Measurements from ENCODE around the gene SLC12A5.

Gene SLC12A5

GRCh38 chr20:46044896-46045295 lies 15.9 kb downstream of the SLC12A5 start:
- Histone ChIP-seq H3K27ac (ENCODE audit: low read depth, low read length) (no peak overlapping the region), H3K36me3 (ENCODE audit: control insufficient read depth, insufficient read depth, low read length) (no peaks in the 10 kb centered on the region), H3K9ac (ENCODE audit: low read length) (no peak overlapping the region), H3K27me3 (ENCODE audit: control insufficient read depth, insufficient read depth, low read length) (peaks cover 87% of the 10 kb centered on the region), H3K9me3 (ENCODE audit: control insufficient read depth, insufficient read depth, low read depth, low read length) (no peaks in the 10 kb centered on the region), H3K4me1 (ENCODE audit: control insufficient read depth, insufficient read depth, low read length) (no peaks in the 10 kb centered on the region), H3K4me3 (ENCODE audit: low read depth, low read length) (no peak overlapping the region)

GRCh38 chr20:46046588-46047310 lies 17.7 kb downstream of the SLC12A5 start:
- peaks cover 85% of the 10 kb centered on the region for H3K27me3 ChIP-seq (ENCODE audit: control insufficient read depth, insufficient read depth, low read length)
- H3K4me1 ChIP-seq (ENCODE audit: control insufficient read depth, insufficient read depth, low read length) = no peaks in the 10 kb centered on the region
- no peaks in the 10 kb centered on the region for H3K36me3 ChIP-seq (ENCODE audit: control insufficient read depth, insufficient read depth, low read length)

GRCh38 chr20:46047821-46048220 lies 18.8 kb downstream of the SLC12A5 start:
- Histone ChIP-seq H3K36me3 (ENCODE audit: control insufficient read depth, insufficient read depth, low read length) (no peaks in the 10 kb centered on the region), H3K27ac (ENCODE audit: low read depth, low read length) (no peak overlapping the region), H3K4me1 (ENCODE audit: control insufficient read depth, insufficient read depth, low read length) (no peaks in the 10 kb centered on the region), H3K9ac (ENCODE audit: low read length) (no peak overlapping the region), H3K9me3 (ENCODE audit: control insufficient read depth, insufficient read depth, low read depth, low read length) (no peaks in the 10 kb centered on the region), H3K4me3 (ENCODE audit: low read depth, low read length) (no peak overlapping the region), H3K27me3 (ENCODE audit: control insufficient read depth, insufficient read depth, low read length) (peaks cover 85% of the 10 kb centered on the region)

More at GRCh38 chr20:46046588-46047310, 17.7 kb downstream of the SLC12A5 start:
- Histone ChIP-seq H3K27ac (ENCODE audit: low read depth, low read length) (no peak overlapping the region), H3K9ac (ENCODE audit: low read length) (no peak overlapping the region), H3K4me3 (ENCODE audit: low read depth, low read length) (no peak overlapping the region), H3K9me3 (ENCODE audit: control insufficient read depth, insufficient read depth, low read depth, low read length) (no peaks in the 10 kb centered on the region)

DNA sequence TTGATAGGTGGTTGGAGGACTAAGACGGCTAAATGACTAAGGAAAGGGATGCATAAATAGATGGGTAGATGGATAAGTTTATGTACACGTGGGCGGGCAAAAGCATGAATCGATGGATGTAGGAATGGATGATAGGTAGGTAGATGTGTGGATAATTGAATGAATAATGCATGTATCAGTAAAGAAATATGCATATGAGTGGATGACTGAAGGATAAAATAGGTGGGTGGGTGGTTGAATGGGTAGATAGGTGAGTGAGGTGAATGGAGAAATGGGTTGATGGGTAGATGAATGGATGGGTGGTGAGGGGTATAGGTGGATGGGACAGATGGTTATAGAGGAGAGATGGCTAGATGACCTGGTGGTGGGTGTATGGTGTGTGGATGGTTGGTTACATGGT lies 20.2 kb downstream of the SLC12A5 start:
- Histone ChIP-seq H3K4me3 (ENCODE audit: low read depth, low read length) (no peak overlapping the region), H3K9ac (ENCODE audit: low read length) (no peak overlapping the region), H3K4me1 (ENCODE audit: control insufficient read depth, insufficient read depth, low read length) (no peaks in the 10 kb centered on the region), H3K27ac (ENCODE audit: low read depth, low read length) (no peak overlapping the region), H3K9me3 (ENCODE audit: control insufficient read depth, insufficient read depth, low read depth, low read length) (no peaks in the 10 kb centered on the region), H3K36me3 (ENCODE audit: control insufficient read depth, insufficient read depth, low read length) (no peaks in the 10 kb centered on the region), H3K27me3 (ENCODE audit: control insufficient read depth, insufficient read depth, low read length) (peaks cover 89% of the 10 kb centered on the region)

DNA sequence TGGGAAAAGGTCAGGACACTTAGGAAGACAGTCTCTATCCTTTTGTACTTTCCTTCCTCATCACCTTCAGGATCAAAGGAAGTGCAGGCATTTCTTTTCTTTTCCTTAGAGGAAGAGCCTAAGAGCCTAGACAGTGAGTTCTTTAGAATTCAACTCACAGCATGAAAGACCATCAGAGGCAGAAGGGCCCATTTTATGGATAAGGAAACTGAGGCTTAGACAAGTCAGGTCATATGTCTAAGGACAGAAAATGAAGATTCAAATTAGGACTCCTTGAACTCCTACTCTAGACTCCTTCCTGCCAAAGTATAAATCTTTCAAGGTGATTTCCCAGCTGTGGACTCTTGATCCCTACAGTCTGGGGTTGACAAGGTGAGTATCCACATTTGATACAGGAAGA lies 20.8 kb downstream of the SLC12A5 start:
- H3K9ac ChIP-seq (ENCODE audit: low read length) = no peak overlapping the region
- H3K4me1 ChIP-seq (ENCODE audit: control insufficient read depth, insufficient read depth, low read length) = no peaks in the 10 kb centered on the region
- H3K4me3 ChIP-seq (ENCODE audit: low read depth, low read length) = no peak overlapping the region
- H3K27ac ChIP-seq (ENCODE audit: low read depth, low read length) = no peak overlapping the region
- H3K27me3 ChIP-seq (ENCODE audit: control insufficient read depth, insufficient read depth, low read length) = peaks cover 90% of the 10 kb centered on the region
- no peaks in the 10 kb centered on the region for H3K9me3 ChIP-seq (ENCODE audit: control insufficient read depth, insufficient read depth, low read depth, low read length)
- no peaks in the 10 kb centered on the region for H3K36me3 ChIP-seq (ENCODE audit: control insufficient read depth, insufficient read depth, low read length)

DNA sequence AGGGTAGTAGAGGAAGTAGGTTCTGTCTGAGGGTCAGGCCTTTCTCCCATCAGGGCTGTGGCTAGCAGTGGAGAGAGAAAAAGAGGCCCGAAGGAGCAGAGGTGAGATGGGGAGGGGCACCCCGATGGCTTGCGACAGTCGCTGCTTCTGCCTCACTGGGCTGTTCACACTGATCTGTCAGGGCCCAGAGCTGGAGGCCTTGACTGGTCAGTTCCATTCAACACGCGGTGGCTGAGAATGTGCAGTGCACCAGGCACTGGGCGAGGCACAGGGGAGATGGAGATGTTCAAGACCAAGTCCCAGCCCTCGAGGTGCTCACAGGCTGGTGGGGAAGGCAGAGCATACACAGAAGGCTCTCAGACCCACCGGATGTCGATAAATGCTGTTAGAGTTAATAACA lies 21.4 kb downstream of the SLC12A5 start:
- Histone ChIP-seq H3K4me3 (ENCODE audit: low read depth, low read length) (no peak overlapping the region), H3K27me3 (ENCODE audit: control insufficient read depth, insufficient read depth, low read length) (peaks cover 91% of the 10 kb centered on the region), H3K9ac (ENCODE audit: low read length) (no peak overlapping the region), H3K27ac (ENCODE audit: low read depth, low read length) (no peak overlapping the region), H3K36me3 (ENCODE audit: control insufficient read depth, insufficient read depth, low read length) (no peaks in the 10 kb centered on the region), H3K9me3 (ENCODE audit: control insufficient read depth, insufficient read depth, low read depth, low read length) (no peaks in the 10 kb centered on the region), H3K4me1 (ENCODE audit: control insufficient read depth, insufficient read depth, low read length) (no peaks in the 10 kb centered on the region)

- Histone ChIP-seq H3K4me1 (ENCODE audit: control insufficient read depth, insufficient read depth, low read length) (no peaks in the 10 kb centered on the region), H3K36me3 (ENCODE audit: control insufficient read depth, insufficient read depth, low read length) (no peaks in the 10 kb centered on the region), H3K9ac (ENCODE audit: low read length) (no peak overlapping the region), H3K27me3 (ENCODE audit: control insufficient read depth, insufficient read depth, low read length) (peaks cover 91% of the 10 kb centered on the region), H3K9me3 (ENCODE audit: control insufficient read depth, insufficient read depth, low read depth, low read length) (no peaks in the 10 kb centered on the region), H3K4me3 (ENCODE audit: low read depth, low read length) (no peak overlapping the region), H3K27ac (ENCODE audit: low read depth, low read length) (no peak overlapping the region)
Measured at GRCh38 chr20:46050885-46051284, 21.9 kb downstream of the SLC12A5 start.

DNA sequence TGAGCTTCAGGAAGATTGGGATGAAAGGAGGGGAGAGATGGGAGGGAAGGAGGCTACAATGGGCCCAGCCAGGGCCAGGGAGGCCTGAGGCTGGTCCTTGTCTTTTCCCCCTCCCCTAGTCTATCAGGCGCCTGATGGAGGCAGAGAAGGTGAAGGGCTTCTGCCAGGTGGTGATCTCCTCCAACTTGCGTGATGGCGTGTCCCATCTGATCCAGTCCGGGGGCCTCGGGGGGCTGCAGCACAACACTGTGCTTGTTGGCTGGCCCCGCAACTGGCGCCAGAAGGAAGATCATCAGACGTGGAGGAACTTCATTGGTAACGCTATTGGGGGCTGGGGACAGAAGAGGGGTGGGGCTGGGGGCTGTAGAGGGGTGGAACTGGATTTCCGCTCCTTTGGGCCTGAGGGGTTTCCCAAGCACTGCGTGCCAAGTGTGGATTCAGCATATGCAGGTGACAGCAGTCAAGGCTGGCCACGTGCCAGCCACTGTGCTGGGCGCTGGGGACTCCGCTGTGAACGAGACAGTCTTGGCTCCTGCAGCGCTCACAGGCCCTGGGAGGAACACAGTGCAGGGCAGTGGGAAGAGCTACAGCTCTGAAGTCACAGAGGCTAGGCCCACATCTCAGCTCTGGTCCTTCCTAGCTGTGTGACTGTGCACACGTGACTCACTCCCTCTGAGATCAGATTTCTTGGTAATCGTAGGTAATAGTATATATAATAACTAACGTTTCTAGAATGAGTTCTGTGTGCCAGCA lies 22.7 kb downstream of the SLC12A5 start:
- no peak overlapping the region for H3K27ac ChIP-seq (ENCODE audit: low read depth, low read length)
- H3K27me3 ChIP-seq (ENCODE audit: control insufficient read depth, insufficient read depth, low read length) = peaks cover 97% of the 10 kb centered on the region
- no peak overlapping the region for H3K4me3 ChIP-seq (ENCODE audit: low read depth, low read length)
- H3K9ac ChIP-seq (ENCODE audit: low read length) = no peak overlapping the region
- no peaks in the 10 kb centered on the region for H3K9me3 ChIP-seq (ENCODE audit: control insufficient read depth, insufficient read depth, low read depth, low read length)
- H3K4me1 ChIP-seq (ENCODE audit: control insufficient read depth, insufficient read depth, low read length) = no peaks in the 10 kb centered on the region
- no peaks in the 10 kb centered on the region for H3K36me3 ChIP-seq (ENCODE audit: control insufficient read depth, insufficient read depth, low read length)

DNA sequence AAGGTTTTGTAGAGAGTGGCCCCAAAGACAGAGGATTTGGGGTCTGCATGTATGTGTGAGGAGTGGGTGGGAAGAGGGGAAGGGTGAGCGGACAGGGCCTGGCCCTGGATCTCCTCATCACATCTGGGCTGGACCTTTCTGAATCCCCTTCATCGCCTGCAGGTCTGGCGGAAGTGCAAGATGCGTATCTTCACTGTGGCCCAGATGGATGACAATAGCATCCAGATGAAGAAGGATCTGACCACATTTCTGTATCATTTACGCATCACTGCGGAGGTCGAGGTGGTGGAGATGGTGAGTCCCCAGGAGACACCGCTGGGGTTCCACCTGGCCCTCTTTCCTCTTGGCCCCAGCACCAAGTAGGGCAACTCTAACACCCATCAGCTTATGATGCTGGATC lies 24.4 kb downstream of the SLC12A5 start:
- H3K27ac ChIP-seq (ENCODE audit: low read depth, low read length) = no peak overlapping the region
- peaks cover 3% of the 10 kb centered on the region; the same call in 1 of the 2 replicates for H3K4me1 ChIP-seq (ENCODE audit: control insufficient read depth, insufficient read depth, low read length)
- H3K9ac ChIP-seq (ENCODE audit: low read length) = no peak overlapping the region
- peaks cover 97% of the 10 kb centered on the region for H3K27me3 ChIP-seq (ENCODE audit: control insufficient read depth, insufficient read depth, low read length)
- H3K9me3 ChIP-seq (ENCODE audit: control insufficient read depth, insufficient read depth, low read depth, low read length) = no peaks in the 10 kb centered on the region
- H3K36me3 ChIP-seq (ENCODE audit: control insufficient read depth, insufficient read depth, low read length) = no peaks in the 10 kb centered on the region
- no peak overlapping the region for H3K4me3 ChIP-seq (ENCODE audit: low read depth, low read length)

DNA sequence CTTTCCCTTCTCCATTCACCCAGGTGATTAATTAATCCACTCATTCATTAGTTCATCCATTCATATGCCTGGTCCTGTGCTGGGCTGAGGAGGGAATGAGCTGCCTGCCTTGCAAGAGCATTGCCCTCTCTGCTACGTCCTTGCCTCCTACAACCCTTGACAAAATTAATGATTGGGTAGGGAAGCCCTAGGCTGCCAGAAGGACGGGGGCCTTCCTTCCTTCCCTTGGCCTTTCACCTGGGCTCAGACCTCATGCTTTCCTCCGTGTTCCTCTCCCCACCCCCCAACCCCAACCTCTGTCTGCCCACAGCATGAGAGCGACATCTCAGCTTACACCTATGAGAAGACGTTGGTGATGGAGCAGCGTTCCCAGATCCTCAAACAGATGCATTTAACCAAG lies 25.6 kb downstream of the SLC12A5 start:
- Histone ChIP-seq H3K27me3 (ENCODE audit: control insufficient read depth, insufficient read depth, low read length) (peaks cover 98% of the 10 kb centered on the region), H3K27ac (ENCODE audit: low read depth, low read length) (no peak overlapping the region), H3K4me1 (ENCODE audit: control insufficient read depth, insufficient read depth, low read length) (peaks cover 8% of the 10 kb centered on the region), H3K9me3 (ENCODE audit: control insufficient read depth, insufficient read depth, low read depth, low read length) (no peaks in the 10 kb centered on the region), H3K4me3 (ENCODE audit: low read depth, low read length) (no peak overlapping the region), H3K36me3 (ENCODE audit: control insufficient read depth, insufficient read depth, low read length) (no peaks in the 10 kb centered on the region), H3K9ac (ENCODE audit: low read length) (no peak overlapping the region)

DNA sequence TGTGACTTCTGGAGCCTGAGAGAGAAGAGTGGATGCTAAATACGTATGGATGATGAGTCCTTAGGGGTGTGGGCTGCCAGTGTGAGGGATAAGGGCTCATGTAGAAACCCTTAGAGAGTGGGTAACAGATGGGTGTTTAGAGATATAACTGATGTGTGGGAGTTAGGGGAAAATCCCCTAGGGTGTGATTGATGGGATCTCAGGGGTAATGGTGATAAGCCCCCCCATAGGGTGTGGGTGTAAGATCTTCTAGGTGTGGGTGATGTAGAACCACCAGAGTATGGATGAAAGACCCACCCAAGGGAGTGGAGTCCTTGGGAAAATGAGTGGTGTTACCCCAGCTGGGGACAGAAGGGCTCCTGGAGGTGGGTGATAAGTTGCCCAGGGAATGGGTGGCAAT lies 26.3 kb downstream of the SLC12A5 start:
- Histone ChIP-seq H3K4me3 (ENCODE audit: low read depth, low read length) (no peak overlapping the region), H3K27me3 (ENCODE audit: control insufficient read depth, insufficient read depth, low read length) (peaks cover 95% of the 10 kb centered on the region), H3K9ac (ENCODE audit: low read length) (no peak overlapping the region), H3K36me3 (ENCODE audit: control insufficient read depth, insufficient read depth, low read length) (peaks cover 2% of the 10 kb centered on the region; the same call in 1 of the 2 replicates), H3K27ac (ENCODE audit: low read depth, low read length) (no peak overlapping the region), H3K9me3 (ENCODE audit: control insufficient read depth, insufficient read depth, low read depth, low read length) (no peaks in the 10 kb centered on the region), H3K4me1 (ENCODE audit: control insufficient read depth, insufficient read depth, low read length) (peaks cover 8% of the 10 kb centered on the region)

Data from HUES6 (cell line).